ES-I3 (cell line): ENCODE measurements around the gene FUT8.
"Not testable (repeated sequence)": the region's sequence is repeated elsewhere in the genome, so short reads cannot be mapped to it uniquely, and the experiment has no call there.

ENCODE experiments used
- H3K36me3 ChIP-seq: 2 replicates; pipeline ENCODE4 v1.6.1; 2013; ENCODE audit warnings: mild to moderate bottlenecking, low read length, control low read depth, moderate library complexity; ENCODE audit not compliant: insufficient read depth
- H3K4me1 ChIP-seq: 2 replicates; pipeline ENCODE4 v1.6.1; 2013; ENCODE audit warnings: mild to moderate bottlenecking, control low read depth, low read length; ENCODE audit not compliant: insufficient read depth
- H3K9ac ChIP-seq: 2 replicates; pipeline ENCODE4 v1.6.1; 2013; ENCODE audit warnings: low read depth, mild to moderate bottlenecking, low read length, moderate library complexity
- H3K9me3 ChIP-seq: 2 replicates; pipeline ENCODE4 v1.6.1; 2013; ENCODE audit warnings: mild to moderate bottlenecking, low read length, moderate library complexity; ENCODE audit not compliant: control insufficient read depth, insufficient read depth

Gene FUT8

GRCh38 chr14:65426902-65427301 is 14.4 kb downstream of the FUT8 start:
- not testable (repeated sequence) for H3K36me3 ChIP-seq, H3K9me3 ChIP-seq, H3K4me1 ChIP-seq, H3K9ac ChIP-seq

GRCh38 chr14:65428691-65429090 is 16.2 kb downstream of the FUT8 start:
- peaks cover 2% of the 10 kb centered on the region; the same call in 1 of the 2 replicates for H3K4me1 ChIP-seq
- no peak overlapping the region for H3K9ac ChIP-seq
- H3K36me3 ChIP-seq = no peaks in the 10 kb centered on the region
- H3K9me3 ChIP-seq = no peaks in the 10 kb centered on the region

GRCh38 chr14:65429757-65430156 is 17.2 kb downstream of the FUT8 start:
- H3K4me1 ChIP-seq = peaks cover 11% of the 10 kb centered on the region; the same call in 1 of the 2 replicates
- no peaks in the 10 kb centered on the region for H3K9me3 ChIP-seq
- H3K36me3 ChIP-seq = no peaks in the 10 kb centered on the region
- H3K9ac ChIP-seq = no peak overlapping the region

- Histone ChIP-seq H3K9ac (no peak overlapping the region), H3K9me3 (peaks cover 5% of the 10 kb centered on the region; the same call in 1 of the 2 replicates), H3K36me3 (no peaks in the 10 kb centered on the region), H3K4me1 (peaks cover 11% of the 10 kb centered on the region; the same call in 1 of the 2 replicates)
Measured at GRCh38 chr14:65431245-65431644, 18.7 kb downstream of the FUT8 start.

DNA sequence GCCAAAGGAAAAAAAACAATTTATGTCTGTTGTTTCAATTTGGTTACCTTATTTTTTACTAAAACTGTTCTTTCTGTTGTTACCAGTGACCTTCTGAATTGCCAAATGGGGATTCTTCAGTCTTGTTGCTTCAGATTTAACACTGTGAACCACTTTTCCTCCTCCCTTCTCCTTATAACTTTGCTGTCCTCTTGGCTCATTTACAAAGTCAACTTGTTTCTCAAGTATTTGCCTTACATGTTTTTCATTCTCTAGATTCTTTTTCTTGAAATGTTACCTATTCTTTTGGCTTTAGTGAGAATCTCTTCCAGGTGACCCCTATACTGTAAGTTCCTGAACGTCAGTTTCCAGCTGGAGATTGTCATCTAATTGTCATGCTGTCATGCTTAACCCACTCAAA is 19.4 kb downstream of the FUT8 start:
- peaks cover 11% of the 10 kb centered on the region; the same call in 1 of the 2 replicates for H3K4me1 ChIP-seq
- H3K9me3 ChIP-seq = peaks cover 5% of the 10 kb centered on the region; the same call in 1 of the 2 replicates
- no peak overlapping the region for H3K9ac ChIP-seq
- H3K36me3 ChIP-seq = no peaks in the 10 kb centered on the region

DNA sequence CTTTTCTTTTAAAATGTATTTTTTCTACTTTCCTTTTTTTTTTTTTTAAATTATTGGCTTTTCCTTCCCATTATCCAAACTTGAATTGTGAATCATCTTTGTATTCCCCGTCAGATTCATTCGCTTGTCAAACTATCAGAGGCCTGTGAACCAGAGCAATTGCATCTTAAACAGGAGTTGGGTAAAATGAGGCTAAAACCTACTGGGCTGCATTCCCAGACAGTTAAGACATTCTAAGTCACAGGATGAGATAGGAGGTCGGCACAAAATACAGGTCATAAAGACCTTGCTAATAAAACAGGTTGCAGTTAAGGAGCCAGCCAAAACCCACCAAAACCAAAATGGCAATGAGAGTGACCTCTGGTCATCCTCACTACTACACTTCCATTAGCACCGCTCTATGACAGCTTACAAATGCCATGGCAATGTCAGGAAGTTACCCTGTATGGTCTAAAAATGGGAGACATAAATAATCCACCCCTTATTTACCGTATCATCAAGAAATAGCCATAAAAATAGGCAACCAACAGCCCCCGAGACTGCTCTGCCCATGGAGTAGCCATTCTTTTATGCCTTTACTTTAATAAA is 19.9 kb downstream of the FUT8 start:
- peaks cover 5% of the 10 kb centered on the region; the same call in 1 of the 2 replicates for H3K9me3 ChIP-seq
- no peaks in the 10 kb centered on the region for H3K36me3 ChIP-seq
- no peak overlapping the region for H3K9ac ChIP-seq
- peaks cover 11% of the 10 kb centered on the region; the same call in 1 of the 2 replicates for H3K4me1 ChIP-seq

- Histone ChIP-seq H3K9me3 (peaks cover 5% of the 10 kb centered on the region; the same call in 1 of the 2 replicates), H3K36me3 (no peaks in the 10 kb centered on the region), H3K4me1 (peaks cover 11% of the 10 kb centered on the region; the same call in 1 of the 2 replicates), H3K9ac (no peak overlapping the region)
Measured at GRCh38 chr14:65433157-65433556, 20.6 kb downstream of the FUT8 start.

DNA sequence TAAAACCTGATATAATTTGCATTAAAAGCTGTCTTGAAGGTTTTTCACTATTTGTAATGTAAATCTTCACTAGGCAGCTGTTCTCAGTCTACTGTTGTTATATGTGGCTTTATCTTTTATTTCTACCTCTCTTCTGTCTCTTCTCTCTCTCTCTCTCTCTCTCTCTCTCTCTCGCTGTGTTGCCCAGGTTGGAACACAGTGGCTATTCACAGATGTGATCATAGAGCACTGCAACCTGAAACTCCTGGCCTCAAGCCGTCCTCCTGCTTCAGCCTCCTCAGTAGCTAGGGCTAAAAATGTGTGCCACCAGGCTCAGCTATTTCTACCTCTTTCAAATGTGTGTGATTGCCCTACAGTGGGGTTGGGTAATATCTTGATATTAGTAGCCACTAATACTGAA is 21.1 kb downstream of the FUT8 start:
- peaks cover 5% of the 10 kb centered on the region; the same call in 1 of the 2 replicates for H3K9me3 ChIP-seq
- no peak overlapping the region for H3K9ac ChIP-seq
- H3K36me3 ChIP-seq = no peaks in the 10 kb centered on the region
- peaks cover 11% of the 10 kb centered on the region; the same call in 1 of the 2 replicates for H3K4me1 ChIP-seq

- H3K36me3 ChIP-seq = no peaks in the 10 kb centered on the region
Measured at GRCh38 chr14:65434216-65434850, 21.8 kb downstream of the FUT8 start.

DNA sequence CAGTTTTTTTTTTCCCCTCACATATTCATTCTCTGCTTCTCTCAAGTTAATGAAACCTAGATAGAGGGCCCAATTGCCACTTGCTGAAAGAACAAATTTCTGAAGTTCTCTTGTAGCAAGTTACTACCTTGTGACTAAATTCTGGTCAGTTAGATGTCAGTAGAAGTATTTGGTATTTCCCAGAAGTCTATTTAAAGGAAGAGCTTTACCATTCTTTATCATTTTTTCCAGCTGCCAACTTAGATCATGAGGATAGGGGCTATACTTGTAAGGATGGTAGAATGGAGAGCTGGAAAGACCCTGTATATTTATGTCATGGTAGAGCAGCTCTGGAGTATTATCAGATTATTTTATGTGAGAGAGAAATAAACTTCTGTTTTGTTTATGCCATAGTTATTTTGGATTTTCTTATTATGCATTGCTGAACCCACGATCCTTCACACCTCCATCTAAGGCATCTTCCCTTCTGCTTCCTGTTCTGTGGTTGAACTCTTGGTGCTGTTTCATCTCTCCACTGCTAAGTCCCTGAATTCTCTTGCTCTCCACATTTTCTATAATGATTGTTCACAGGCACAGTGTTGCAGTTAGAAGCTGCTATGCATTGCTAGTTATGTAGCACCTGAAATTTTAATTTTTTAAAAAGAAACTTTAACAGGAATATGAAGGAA is 25.9 kb downstream of the FUT8 start:
- H3K9ac ChIP-seq = no peak overlapping the region
- H3K4me1 ChIP-seq = peaks cover 11% of the 10 kb centered on the region; the same call in 1 of the 2 replicates
- peaks cover 5% of the 10 kb centered on the region; the same call in 1 of the 2 replicates for H3K9me3 ChIP-seq
- H3K36me3 ChIP-seq = no peaks in the 10 kb centered on the region

More at GRCh38 chr14:65434216-65434850, 21.8 kb downstream of the FUT8 start:
- Histone ChIP-seq H3K9me3 (peaks cover 5% of the 10 kb centered on the region; the same call in 1 of the 2 replicates), H3K9ac (no peak overlapping the region), H3K4me1 (peaks cover 11% of the 10 kb centered on the region; the same call in 1 of the 2 replicates)

DNA sequence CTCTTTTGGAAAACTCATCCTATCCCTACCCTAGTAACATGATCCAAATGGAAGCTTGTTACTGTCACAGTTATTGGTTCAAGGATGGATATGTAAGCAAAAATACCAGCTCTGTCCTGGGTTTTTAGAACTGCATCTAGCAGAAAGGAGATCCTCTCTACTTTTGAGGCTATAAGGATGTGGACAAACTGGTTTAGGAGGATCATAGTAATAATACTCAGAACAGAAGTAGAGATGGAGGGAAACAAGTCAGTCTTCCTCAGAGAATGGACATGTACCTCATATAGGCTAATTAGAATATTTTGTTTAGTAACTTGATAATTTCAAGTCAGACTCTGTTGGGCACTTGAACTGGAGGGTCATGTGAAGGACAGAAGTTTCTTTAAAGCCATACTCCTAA is 26.6 kb downstream of the FUT8 start:
- Histone ChIP-seq H3K9ac (no peak overlapping the region), H3K36me3 (no peaks in the 10 kb centered on the region), H3K4me1 (0 out of 2 replicates have a peak, but pooled peaks cover 4% of the 10 kb centered on the region), H3K9me3 (peaks cover 5% of the 10 kb centered on the region; the same call in 1 of the 2 replicates)

DNA sequence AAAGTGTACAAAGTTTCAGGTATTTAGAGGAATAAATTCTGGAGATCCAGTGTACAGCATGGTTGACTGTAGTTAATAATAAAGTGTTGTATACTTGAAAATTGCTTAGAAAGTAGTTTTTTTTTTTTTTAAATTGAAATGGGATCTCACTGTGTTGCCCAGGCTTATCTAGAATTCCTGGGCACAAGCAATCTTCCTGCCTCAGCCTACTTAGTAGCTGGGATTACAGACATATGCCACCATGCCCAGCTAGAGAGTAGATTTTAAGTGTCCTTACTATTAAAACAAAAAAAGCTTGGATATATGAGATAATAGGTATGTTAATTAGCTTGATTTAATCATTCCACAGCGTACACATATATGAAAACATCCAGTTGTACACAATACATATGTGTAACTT is 27.7 kb downstream of the FUT8 start:
- Histone ChIP-seq H3K36me3 (no peaks in the 10 kb centered on the region), H3K4me1 (no peaks in the 10 kb centered on the region), H3K9ac (no peak overlapping the region), H3K9me3 (peaks cover 4% of the 10 kb centered on the region; the same call in 1 of the 2 replicates)

DNA sequence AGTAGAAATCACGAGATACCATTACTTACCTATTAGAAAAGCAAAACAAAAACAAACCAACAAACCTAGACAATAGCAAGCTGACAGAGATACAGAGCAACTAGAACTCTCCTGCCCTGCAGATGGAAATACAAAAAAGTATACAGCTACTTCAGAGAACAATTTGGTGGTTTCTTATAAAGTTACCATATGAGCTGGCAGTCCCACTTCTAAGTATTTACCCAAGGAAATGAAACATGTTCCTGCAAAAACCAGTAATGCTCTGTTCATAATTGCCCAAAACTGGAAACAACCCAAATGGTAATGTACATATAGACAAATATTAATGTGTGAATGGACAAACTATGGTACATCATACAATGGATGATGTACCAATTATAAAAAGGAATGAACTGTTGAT is 31.7 kb downstream of the FUT8 start:
- Histone ChIP-seq H3K4me1 (peaks cover 5% of the 10 kb centered on the region; the same call in 1 of the 2 replicates), H3K36me3 (no peaks in the 10 kb centered on the region), H3K9me3 (no peaks in the 10 kb centered on the region), H3K9ac (no peak overlapping the region)

GRCh38 chr14:65446159-65446558 is 33.6 kb downstream of the FUT8 start:
- Histone ChIP-seq H3K9ac (no peak overlapping the region), H3K36me3 (no peaks in the 10 kb centered on the region), H3K9me3 (no peaks in the 10 kb centered on the region), H3K4me1 (peaks cover 5% of the 10 kb centered on the region; the same call in 1 of the 2 replicates)
